Tongue (tissue), 2 donors: ENCODE data around the gene SESN1. TPM values are rescaled to one million over a fixed set of nuclear protein-coding genes. Genes with fewer than 3 reads are reported as not detected.

Experiments
- DNase-seq: peaks from one replicate; pipeline ENCODE4 v3.0.0-alpha.2; 2015
- total RNA-seq: library from RNA; depleted of rRNA; stranded (reverse); fragments of >200 nt; gene quantifications from one replicate; pipeline ENCODE4 v1.2.3, GENCODE V29; 2014

The SESN1 gene
- total RNA-seq, 1 donor from 2014 or later = 123 TPM

- no peak for DNase-seq
Observed at GRCh38 chr6:108958900-108959770, 135.5 kb downstream of the SESN1 start.

GRCh38 chr6:108957221-108957620 lies 137.4 kb downstream of the SESN1 start:
- DNase-seq = no peak

- DNase-seq = no peak
Observed at GRCh38 chr6:108955329-108955949, 139.2 kb downstream of the SESN1 start.

GRCh38 chr6:108953681-108954080 lies 141.0 kb downstream of the SESN1 start:
- no peak for DNase-seq

- DNase-seq = no peak
Observed at GRCh38 chr6:108952776-108953486, 141.7 kb downstream of the SESN1 start.

GRCh38 chr6:108951351-108951953 lies 143.2 kb downstream of the SESN1 start:
- DNase-seq = peak; percentile 45

- peak; percentile 77 for DNase-seq
Observed at GRCh38 chr6:108948181-108948661, 146.4 kb downstream of the SESN1 start.

- peak; percentile 89 for DNase-seq
Observed at GRCh38 chr6:108947114-108947854, 147.4 kb downstream of the SESN1 start.

GRCh38 chr6:108946695-108947094 lies 148.0 kb downstream of the SESN1 start:
- peak; percentile 58 for DNase-seq

GRCh38 chr6:108945681-108946159 lies 148.9 kb downstream of the SESN1 start:
- peak; percentile 83 for DNase-seq

GRCh38 chr6:108944707-108945680 lies 149.7 kb downstream of the SESN1 start:
- DNase-seq = peak; percentile 85

GRCh38 chr6:108944071-108944470 lies 150.6 kb downstream of the SESN1 start:
- DNase-seq = peak; percentile 81

GRCh38 chr6:108942556-108943492 lies 151.8 kb downstream of the SESN1 start:
- no peak for DNase-seq

- no peak for DNase-seq
Observed at GRCh38 chr6:108941859-108942258, 152.8 kb downstream of the SESN1 start.

- no peak for DNase-seq
Observed at GRCh38 chr6:108941281-108941680, 153.4 kb downstream of the SESN1 start.

GRCh38 chr6:108940741-108941140 lies 153.9 kb downstream of the SESN1 start:
- no peak for DNase-seq

GRCh38 chr6:108937170-108937569 lies 157.5 kb downstream of the SESN1 start:
- no peak for DNase-seq
